GM19239 (cell line): ENCODE measurements around the gene ELF4.
A peak's percentile ranks its signal among the peaks of the same experiment; 100 is the strongest.
"Not testable (repeated sequence)": the region's sequence is repeated elsewhere in the genome, so short reads cannot be mapped to it uniquely, and the experiment has no call there.

Experiments
- DNase-seq: peaks from one replicate; pipeline ENCODE4 v3.0.0; 2011; ENCODE audit warnings: low spot score; ENCODE audit not compliant: insufficient read length
- FAIRE-seq: peaks from 2 replicates; lab custom pipeline; 2011; peaks lifted over from hg19 to GRCh38; lab: Jason Lieb, UNC

Gene ELF4

DNA sequence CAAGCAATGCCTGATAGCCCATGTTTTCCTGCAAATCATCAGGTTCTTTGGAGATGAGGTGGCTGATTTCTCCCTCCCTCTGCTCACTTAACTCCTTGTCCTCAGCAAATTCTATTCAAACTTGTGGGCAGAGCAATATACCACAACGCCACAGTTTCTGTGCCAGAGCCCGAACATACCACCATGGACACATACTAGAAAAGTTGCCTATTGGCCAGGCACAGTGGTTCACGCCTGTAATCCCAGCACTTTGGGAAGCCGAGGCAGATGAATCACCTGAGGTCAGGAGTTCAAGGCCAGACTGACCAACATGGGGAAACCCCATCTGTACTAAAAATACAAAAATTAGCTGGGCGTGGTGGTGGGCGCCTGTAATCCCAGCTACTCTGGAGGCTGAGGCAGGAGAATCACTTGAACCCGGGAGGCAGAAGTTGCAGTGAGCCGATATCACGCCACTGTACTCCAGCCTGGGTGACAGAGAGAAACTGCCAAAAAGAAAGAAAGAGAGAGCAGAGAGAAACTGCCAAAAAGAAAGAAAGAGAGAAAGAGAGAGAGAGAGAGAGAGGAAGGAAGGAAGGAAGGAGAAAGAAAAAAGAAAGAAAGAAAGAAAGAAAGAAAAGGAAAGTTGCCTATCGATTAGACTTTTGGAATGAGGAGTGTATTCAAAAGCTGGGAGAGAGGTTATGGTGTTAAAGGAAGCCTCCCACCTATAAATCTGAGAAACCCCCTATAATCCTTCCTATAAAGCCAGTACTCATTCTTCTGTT lies 5.0 kb upstream of the ELF4 start:
- FAIRE-seq, DNase-seq: not testable (repeated sequence)

- DNase-seq (no peak), FAIRE-seq (peak; percentile 47)
These were observed 3.9 kb upstream of the ELF4 start for GRCh38 chrX:130114141-130114588.

- no peak for FAIRE-seq
- DNase-seq, result no peak
These were observed 1.2 kb upstream of the ELF4 start for GRCh38 chrX:130111220-130112154.

GRCh38 chrX:130109429-130110378 lies 593 bp downstream of the ELF4 start:
- FAIRE-seq (no peak), DNase-seq (no peak)

GRCh38 chrX:130108647-130109428 lies 1.5 kb downstream of the ELF4 start:
- FAIRE-seq (peak; percentile 95), DNase-seq (peak; percentile 52)

- DNase-seq (no peak), FAIRE-seq (no peak)
These were observed 4.2 kb downstream of the ELF4 start for GRCh38 chrX:130106071-130106470.

DNA sequence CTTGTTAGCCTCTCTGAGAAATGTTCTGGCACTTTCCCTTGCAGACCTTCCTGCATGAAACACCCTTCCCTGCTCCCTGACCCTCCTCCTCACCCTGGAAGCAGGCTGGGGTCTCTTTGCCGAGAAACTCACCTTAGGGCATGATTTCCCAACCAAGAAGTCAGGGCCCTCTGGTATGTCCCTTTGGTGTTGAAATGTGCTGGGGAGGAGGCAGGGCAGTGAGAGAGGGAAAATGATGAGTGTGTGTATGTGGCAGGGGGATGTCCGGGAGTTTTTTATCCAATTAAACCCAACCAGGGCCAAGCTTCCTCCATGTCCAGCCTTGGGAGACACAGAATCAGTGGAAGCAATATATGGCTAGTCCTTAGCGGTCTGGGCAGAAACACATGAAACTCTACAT lies 5.1 kb downstream of the ELF4 start:
- DNase-seq, result no peak
- no peak for FAIRE-seq

DNA sequence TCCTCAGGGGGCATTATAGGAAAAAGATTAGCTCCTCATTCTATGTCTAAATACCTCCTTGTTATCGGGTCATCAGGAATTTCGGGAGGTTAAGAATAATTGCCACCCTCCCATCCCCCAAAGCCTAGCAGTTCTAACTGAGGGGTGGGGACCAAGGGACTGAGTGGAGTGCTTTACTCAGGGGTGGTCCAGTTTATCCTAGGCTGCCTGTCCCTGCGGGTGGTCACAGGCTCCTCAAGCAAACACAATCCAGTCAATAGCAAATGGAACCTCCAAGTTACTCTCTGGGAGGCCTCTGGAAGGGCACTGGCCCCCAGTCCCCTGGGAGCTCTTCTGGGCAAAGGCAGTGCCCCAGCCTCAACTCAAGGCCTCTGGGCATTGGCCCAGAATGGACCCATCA lies 6.7 kb downstream of the ELF4 start:
- no peak for FAIRE-seq
- DNase-seq, result no peak

GRCh38 chrX:130100180-130100579 lies 10.1 kb downstream of the ELF4 start:
- FAIRE-seq, result no peak

DNA sequence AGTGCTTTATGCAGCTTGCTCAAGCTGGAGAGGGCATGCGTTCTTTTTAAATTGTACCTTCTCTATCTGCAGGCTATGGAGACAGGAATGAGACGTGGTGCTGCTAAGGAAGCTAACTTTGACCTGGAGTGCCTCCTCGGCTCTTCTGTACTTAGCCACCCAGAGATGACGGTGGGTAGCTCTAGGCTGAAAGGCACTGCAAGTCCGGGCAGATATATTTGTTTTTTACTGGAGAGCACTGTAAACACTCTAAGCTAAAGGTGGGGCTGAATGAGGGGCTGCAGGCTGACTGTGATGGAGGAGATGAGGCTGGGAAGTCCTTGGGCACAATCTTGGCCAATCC lies 12.1 kb downstream of the ELF4 start:
- FAIRE-seq (no peak), DNase-seq (no peak)

More at GRCh38 chrX:130100180-130100579, 10.1 kb downstream of the ELF4 start:
- no peak for DNase-seq

- DNase-seq (no peak), FAIRE-seq (no peak)
These were observed 12.6 kb downstream of the ELF4 start for GRCh38 chrX:130097507-130098209.

- FAIRE-seq (no peak), DNase-seq (no peak)
These were observed 14.9 kb downstream of the ELF4 start for GRCh38 chrX:130095249-130096030.

DNA sequence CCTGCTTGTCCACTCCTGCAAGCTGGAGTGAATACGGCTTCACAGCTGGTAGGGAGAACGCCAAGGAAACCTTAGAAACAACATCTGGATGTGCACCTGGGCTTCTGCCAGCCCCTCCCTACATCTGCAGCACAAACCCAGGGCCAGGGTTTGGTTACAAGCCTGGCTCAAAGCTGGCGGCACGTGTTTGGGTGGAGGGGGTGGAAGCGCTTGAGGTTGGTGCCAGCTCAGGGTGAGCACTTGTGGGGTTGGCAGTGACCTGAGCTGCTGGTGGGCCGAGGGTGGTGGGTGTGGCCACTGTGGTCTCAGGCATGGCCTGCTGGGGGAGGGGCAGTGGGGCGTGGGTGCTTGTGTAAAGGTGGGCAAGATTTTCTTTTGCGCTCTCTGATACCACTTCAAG lies 15.6 kb downstream of the ELF4 start:
- FAIRE-seq, result no peak
- no peak for DNase-seq

DNA sequence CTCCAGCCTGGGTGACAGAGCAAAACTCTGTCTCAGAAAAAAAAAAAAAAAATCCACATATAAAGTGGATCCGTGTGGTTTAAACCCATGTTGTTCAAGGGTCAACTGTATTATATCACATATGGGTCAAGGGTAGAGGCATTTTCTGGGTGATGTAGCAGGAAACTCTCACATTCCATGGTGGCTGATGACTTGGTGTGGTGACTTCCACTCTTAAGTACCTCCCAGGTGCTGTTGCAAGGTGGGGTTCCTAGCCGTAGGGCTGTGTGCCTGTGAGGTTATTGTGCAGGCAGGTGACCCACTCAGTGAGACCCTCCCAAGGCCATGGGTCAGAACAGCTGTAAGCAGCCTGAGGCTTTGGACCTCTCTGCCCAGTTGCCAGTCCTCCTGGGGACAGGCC lies 17.0 kb downstream of the ELF4 start:
- DNase-seq (no peak), FAIRE-seq (peak; percentile 4)

GRCh38 chrX:130091980-130092522 lies 18.2 kb downstream of the ELF4 start:
- peak; percentile 100 for FAIRE-seq
- DNase-seq, result peak; percentile 73

GRCh38 chrX:130090364-130090763 lies 19.9 kb downstream of the ELF4 start:
- FAIRE-seq (no peak), DNase-seq (no peak)

GRCh38 chrX:130086447-130087206 lies 23.7 kb downstream of the ELF4 start:
- FAIRE-seq (peak; percentile 96), DNase-seq (no peak)
